ENCODE measurements around the gene PAPLN.
A peak's percentile ranks its signal among the peaks of the same experiment; 100 is the strongest.

The PAPLN gene

DNA sequence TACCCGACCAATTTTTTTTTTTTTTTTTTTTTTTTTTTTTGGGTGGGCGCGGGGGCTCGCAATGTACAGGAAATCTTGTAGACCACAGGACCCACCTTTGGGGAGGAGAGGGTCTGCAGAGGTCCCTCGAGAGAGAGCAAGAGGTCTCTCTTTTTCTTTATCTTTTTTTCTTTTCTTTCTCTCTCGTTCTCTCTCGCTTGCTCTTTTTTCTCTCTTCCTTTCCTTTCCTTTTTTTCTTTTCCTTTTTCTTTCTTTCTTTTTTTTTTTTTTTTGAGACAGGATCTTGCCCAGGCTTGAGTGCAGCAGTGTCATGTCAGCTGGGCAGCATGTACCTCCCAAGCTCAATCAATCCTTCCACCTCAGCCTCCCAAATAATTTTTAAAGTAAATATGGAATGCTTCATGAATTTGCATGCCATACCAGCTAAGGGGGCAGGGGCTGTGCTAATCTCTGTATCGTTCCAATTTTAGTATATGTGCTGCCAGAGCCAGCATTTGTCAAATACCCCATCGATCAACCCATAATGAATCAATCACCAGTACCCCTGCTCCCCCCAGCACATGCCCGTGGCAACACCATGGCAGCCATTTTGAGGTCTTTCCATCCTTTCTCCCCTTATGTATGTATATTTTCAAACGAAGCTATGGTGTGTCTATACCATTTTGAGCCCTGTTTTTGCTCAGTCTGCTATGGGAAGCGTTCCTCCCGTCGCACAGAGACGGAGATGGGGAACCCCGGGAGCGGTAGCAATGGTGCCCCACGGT is 9.3 kb downstream of the PAPLN start:
- DNase-seq = peak in 1 of 4 experiments; percentile 14

DNA sequence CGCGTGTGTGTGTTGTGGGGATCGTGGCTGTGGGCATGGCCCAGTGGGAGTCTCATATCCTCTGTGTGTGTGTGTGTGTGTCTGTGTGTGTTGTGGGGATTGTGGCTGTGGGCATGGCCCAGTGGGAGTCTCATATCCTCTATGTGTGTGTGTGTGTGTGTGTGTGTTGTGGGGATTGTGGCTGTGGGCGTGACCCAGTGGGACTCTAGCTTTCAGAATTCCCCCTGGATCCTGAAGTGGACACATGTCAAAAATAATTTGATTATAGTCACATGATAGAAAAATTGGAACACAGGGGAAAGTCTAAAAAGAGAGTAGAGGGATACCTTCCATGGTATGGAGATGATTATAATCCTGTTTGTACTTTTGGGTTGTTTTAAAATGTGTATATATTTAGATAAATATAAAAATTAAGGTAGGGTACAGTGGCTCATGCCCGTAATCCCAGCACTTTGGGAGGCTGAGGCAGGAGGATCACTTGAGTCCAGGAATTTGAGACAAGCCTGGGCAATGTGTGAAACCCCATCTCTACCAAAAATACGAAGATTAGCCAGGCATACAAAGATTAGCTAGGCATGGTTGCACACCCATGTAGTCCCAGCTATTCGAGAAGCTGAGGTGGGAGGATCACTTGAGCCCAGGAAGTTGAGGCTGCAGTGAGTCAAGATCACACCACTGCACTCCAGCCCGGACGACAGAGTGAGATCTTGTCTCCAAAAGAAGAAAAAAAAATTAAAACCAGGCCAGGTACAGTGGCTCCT is 11.0 kb downstream of the PAPLN start:
- DNase-seq = peak; percentile 71 to 81 (median 77)

DNA sequence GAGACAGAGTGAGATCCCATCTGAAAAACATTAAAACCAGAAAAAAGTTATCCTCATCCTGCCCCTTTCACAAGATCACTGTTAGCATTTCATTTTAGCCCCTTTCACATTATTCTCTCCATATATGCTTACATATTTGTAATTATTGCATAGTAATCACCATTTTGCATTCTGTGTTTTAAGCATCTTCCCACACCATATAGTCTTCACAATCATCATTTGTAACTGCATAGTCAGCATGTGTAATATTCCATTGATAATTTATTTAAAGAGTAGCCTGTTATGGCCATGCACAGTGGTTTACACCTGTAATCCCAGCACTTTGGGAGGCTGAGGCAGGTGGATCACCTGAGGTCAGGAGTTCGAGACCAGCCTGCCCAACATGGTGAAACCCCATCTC is 11.8 kb downstream of the PAPLN start:
- DNase-seq = no peak

DNA sequence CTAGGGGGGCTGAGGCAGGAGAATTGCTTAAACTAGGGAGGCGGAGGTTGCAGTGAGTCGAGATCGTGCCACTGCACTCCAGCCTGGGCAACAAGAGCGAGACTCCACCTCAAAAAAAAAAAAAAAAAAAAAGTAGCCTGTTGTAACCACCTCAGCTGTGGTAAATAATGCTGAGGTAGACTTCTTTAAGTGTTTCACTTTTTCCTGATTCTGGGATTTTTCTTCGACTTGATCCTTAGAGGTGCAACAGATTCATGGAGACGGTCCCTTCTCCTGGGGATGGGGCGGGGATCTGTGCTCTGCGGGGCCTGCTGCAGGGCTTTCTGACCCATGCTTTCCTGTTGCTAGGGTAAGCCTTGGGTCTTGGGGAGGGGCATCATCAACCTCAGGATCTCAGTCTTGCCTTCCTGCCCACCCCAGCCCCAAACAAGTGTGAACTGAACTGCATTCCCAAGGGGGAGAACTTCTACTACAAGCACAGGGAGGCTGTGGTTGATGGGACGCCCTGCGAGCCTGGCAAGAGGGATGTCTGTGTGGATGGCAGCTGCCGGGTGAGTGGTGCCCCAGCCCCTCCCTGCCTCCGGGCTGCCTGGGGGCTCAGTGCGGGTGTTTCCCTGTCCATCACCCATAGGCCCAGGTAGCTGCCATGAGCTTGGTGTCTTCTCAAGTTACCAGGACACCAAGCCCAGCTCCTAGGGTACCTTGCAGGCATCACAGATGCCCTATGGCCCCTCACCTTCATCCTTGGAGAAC is 12.4 kb downstream of the PAPLN start:
- DNase-seq = no peak

DNA sequence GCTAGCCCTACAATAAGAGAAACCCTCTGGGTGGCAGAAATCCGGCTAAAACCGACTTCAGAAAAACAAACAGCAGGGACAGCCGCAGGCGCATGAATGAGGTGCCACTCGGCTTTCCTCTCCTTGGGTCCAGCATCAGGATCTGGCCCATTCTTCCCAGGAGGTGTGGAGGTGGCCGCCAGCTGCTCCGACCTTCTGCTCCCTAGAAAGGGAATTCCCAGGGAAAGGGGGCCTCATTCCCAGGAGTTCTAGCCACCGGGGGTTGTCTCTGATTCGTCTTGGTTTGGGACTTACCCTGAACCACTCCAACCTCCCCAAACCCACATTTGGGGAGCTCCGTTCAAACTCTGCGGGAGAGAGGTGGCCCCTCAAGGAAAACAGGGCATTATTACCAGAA is 13.0 kb downstream of the PAPLN start:
- DNase-seq = no peak

DNA sequence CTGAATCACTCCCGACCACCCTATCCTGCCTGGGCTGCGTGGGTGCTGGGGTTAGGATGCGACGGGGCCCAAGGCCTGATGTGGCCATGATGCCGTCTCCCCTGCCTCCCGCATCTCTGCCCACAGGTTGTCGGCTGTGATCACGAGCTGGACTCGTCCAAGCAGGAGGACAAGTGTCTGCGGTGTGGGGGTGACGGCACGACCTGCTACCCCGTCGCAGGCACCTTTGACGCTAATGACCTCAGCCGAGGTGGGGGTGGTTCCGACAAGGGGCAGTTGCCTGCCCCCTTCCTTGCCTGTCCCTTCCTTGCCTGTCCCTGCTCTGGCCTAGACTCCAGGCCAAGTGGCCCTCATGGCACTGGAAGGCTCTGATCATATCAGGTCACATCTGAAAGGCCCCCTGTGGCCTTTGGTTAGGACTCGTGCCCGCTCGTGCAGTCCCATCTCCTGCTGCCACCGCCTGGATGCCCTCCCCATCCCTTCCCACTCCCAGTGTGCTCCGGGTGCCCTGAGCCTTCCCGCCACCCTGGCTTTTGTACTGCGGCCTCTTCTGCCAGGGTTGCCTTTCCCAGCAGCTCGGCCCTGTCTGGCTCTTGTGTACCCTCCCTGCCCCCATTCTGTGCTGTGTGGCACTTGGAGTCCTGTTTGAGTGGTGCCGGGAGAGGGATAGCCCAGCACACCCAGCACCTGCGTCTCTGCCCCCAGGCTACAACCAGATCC is 13.6 kb downstream of the PAPLN start:
- DNase-seq = peak in 1 of 4 experiments; percentile 1

DNA sequence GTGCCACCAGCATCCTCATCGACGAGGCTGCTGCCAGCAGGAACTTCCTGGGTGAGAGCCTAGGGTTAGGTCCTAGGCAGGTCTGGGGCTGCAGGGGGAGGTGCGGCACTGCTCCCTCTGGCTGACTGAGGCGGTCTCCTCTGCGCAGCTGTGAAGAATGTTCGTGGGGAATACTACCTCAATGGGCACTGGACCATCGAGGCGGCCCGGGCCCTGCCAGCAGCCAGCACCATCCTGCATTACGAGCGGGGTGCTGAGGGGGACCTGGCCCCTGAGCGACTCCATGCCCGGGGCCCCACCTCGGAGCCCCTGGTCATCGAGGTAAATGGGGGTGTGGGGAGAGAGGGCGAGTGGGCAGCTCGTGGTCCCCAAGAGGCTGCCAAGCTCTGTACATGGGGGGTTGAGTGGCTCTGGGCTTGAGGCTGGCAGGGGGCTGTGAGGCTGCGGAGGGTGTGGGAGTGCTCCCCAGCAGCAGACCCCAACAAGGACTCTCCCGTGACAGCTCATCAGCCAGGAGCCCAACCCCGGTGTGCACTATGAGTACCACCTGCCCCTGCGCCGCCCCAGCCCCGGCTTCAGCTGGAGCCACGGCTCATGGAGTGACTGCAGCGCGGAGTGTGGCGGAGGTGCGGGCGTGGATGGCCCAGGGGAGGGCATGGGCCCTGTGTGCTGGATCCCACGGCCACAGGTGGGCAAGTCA is 14.4 kb downstream of the PAPLN start:
- no peak for DNase-seq

DNA sequence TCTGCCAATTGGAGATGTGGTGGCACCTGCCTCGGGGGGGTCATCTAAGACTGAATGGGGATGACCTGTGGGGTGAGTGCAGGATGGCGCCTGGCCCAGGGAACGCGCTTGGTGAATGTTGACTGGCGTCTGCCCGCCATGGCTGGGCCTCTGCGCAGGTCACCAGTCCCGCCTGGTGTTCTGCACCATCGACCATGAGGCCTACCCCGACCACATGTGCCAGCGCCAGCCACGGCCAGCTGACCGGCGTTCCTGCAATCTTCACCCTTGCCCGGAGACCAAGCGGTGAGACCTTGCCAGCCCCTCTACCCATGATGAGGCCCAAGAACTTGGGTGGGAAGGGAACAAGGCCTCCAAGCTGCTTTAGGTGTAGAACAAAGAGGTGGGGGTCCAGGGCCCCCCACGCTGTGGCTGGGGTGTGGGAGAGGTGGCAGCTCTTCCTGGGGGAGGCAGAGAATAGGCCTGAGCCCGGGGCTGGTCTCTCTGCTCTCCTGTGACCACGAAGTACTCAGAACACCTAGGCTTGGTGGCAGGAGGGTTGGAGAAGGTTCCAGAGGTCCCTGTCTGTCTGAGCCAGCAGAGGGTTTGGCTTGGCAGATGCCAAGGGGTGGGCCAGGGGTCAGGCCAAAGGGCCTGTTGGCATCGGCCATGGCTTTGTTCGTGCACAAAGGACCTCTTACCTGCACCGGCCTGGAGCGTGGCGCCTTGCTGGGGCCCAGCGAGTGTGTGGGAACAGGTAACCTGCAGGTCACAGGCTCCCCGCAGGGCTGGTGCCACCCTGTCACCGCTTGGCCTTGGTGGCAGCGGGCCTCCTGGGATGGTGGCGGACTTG is 15.4 kb downstream of the PAPLN start:
- no peak for DNase-seq

DNA sequence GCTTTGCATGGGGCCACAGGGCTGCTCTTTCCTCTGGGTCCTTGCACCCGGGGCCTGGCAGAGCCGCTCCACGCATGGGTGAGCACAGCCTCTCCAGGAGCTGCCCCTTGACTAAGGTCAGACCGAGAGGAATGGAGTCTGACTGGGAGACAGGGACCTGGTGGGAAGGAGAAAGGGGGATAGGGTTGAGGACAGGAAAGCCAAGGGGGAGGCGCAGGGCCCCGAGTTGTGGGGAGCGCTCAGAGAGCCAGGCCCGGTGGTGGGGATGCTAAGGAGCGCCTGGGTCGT is 16.0 kb downstream of the PAPLN start:
- DNase-seq = no peak

DNA sequence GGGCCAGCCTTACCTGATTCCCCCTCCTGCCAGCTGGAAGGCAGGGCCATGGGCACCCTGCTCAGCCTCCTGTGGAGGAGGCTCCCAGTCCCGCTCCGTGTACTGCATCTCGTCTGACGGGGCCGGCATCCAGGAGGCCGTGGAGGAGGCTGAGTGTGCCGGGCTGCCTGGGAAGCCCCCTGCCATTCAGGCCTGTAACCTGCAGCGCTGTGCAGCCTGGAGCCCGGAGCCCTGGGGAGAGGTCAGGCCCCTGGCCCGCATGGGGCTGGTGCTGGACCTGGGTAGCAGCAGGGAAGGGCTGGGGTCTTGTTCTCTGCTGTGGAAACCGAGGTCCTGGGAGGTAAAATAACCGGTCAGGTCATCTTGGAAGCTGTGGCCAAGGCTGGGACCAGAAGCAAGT is 16.4 kb downstream of the PAPLN start:
- DNase-seq = no peak

DNA sequence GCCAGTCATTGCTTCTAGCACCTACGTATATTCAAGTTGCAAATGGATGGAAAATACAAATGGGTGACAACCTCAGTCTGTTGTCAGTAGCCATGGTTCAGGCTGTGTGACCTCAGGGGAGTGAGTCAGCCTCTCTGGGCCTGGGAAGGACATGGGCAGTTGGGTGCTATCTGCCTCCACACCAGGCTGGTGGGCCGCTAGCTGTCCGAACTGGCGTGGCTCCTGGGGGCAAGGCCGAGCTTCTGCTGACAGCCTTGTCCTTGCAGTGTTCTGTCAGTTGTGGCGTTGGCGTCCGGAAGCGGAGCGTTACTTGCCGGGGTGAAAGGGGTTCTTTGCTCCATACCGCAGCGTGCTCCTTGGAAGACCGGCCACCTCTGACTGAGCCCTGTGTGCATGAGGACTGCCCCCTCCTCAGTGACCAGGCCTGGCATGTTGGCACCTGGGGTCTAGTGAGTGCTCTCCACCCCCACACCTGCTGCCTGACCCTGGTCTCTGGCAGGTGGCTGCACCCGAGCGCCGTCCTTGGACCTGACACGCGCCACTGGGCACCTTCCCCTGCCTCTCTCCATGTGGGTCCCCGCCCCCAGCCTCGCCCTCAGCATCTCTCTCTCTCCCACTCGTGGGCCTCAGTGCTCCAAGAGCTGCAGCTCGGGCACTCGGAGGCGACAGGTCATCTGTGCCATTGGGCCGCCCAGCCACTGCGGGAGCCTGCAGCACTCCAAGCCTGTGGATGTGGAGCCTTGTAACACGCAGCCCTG is 17.1 kb downstream of the PAPLN start:
- no peak for DNase-seq

DNA sequence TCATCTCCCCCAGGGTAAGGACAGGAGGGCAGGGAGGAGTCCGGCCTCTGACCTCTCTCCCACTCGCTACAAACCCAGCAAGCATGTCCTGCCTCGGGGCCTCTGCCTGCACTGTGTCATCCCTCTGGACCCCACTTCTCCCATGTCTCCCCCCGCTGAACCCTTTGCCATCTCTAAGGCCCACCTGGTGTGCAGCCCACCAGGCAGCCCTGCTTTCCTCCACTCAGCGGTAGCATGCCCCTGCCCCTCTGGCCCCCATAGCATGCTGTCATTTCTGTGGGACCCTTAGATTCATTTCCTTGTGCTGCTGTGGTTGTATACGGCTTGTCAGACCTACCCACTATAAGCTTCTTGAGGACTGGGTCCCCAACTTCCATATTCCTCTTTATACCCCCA is 17.7 kb downstream of the PAPLN start:
- no peak for DNase-seq

DNA sequence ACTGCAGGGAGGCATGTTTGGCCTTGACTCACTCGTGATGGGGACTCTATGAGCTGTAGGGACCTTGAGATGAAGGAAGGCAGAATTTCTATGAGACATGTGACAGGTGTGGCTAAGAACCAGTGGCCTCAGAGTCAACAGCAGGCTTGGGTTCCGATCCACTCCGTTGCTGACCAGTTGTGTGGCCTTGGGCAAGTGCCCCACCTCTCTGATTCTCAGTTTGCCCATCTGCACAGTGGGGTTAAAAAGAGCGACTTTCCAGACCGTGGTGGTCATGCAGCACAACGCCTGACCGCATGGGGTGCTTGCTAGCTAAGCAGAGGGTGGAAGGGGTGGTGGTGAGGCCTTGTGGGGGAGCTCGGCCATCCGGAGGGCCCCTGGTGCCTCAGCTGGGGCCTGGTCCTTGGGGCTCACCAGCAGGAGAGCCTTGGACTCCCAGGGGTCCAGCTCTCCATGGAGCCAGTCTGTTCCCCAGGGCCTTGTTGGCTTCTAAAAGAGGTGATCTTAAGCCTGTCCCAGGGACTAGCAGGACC is 18.5 kb downstream of the PAPLN start:
- DNase-seq = no peak

DNA sequence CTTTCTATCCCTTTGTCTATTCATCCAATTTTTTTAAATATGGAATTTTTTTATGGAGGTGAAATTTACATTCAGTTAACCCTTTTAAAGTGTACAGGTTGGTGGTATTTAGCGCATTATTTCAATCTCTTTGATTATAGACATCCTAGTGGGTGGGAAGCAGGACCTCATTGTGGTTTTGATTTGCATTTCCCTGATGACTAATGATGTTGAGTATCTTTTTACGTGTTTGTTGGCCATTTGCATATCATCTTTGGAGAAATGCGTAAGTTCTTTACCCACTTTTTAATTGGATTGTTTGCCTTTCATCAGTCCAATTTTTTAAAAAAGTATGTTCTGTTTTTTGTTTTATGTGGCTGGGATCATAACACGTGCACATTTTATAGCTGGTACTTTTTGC is 20.8 kb downstream of the PAPLN start:
- DNase-seq = no peak

DNA sequence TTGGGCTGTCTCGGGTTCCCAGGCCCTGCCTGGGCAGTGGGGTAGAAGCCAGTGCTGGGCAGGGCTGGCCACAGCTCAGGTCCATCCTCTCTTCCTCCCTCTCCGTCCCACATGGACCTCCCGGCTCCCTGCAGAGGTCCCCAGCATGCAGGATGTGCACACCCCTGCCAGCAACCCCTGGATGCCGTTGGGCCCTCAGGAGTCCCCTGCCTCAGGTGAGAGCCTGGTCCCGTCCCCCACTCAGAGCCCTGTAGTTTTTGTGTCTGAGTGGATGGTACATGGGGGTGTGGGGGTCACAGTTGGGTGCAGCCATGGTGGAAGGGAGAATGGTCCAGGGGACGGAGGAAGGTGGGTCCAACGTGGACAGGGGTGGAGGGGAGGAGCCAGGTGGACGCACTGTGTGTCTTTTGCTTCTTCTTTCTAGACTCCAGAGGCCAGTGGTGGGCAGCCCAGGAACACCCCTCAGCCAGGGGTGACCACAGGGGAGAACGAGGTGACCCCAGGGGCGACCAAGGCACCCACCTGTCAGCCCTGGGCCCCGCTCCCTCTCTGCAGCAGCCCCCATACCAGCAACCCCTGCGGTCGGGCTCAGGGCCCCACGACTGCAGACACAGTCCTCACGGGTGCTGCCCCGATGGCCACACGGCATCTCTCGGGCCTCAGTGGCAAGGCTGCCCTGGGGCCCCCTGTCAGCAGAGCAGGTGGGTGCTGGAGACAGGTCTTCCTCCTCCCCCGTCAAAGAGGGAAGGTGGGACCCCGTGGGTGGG is 21.7 kb downstream of the PAPLN start:
- no peak for DNase-seq

DNA sequence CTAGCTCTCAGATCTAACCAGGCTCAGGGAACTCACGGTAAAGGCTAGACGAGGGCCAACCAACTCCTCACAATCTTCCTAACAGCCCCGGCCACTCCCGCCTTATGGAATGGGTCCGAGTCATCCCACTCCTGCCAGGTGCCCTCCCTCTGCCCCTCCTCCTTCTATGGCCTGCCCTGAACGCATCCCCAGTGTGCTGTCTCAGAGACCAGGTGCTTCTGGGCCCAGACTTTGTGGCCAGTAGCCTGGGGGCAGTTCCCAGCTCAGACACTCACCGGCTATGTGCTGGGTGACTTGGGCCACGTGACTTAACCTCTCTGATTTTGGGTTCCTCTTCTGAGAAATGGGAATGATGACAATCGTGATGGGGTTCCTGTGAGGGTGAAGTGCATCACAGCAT is 22.5 kb downstream of the PAPLN start:
- peak in 1 of 4 experiments; percentile 24 for DNase-seq

DNA sequence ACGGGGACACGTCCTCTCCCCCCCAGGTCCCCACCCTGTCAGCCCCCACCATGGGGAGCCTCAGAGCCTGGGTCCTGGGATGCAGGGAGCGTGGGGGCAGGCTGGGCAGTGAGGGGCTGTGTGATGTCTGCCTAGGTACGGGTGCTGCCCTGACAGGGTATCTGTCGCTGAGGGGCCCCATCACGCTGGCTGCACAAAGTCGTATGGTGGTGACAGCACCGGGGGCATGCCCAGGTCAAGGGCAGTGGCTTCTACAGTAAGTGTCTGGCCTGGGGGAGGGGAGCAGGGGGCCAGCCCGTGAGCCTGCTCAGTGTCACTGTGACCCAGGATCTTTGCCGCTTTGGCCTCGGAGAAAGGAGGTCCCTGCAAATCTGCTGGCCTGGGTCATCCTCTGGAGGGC is 23.3 kb downstream of the PAPLN start:
- no peak for DNase-seq

DNA sequence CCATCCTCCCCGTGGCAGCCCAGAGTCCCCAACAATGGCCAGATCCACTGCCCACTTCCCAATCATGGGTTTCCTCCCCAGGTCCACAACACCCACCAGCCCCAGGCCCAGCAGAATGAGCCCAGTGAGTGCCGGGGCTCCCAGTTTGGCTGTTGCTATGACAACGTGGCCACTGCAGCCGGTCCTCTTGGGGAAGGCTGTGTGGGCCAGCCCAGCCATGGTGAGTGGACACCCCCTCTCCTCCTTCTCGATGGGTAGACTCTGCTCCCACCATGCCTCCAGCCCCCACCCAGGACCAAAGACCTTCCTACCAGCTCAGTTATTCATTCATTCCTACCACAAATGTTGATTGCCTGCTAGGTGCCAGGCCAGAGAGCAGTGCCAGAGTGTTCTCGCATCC is 23.8 kb downstream of the PAPLN start:
- DNase-seq = no peak
